NCI-H2029 (cell line): ENCODE measurements around the gene DLK2.
"Not testable (repeated sequence)": the region's sequence is repeated elsewhere in the genome, so short reads cannot be mapped to it uniquely, and the experiment has no call there.

Experiments
- DNase-seq: peaks from one replicate; lab custom pipeline; 2025; lab: John Stamatoyannopoulos, UW

DLK2 gene

GRCh38 chr6:43481591-43482236, 26.4 kb upstream of the DLK2 start:
- DNase-seq = no peak

GRCh38 chr6:43481075-43481474, 25.7 kb upstream of the DLK2 start:
- no peak for DNase-seq

- DNase-seq = no peak
Observed at GRCh38 chr6:43478008-43478372, 22.6 kb upstream of the DLK2 start.

GRCh38 chr6:43477235-43478007, 22.1 kb upstream of the DLK2 start, which contains the start of gene TJAP1:
Gene TJAP1 (plus strand): TSS chr6:43477570. CDS start chr6:43499002, 21,432 bp downstream.
- DNase-seq = peak; percentile 83

- DNase-seq = no peak
Observed at GRCh38 chr6:43476746-43477145, 21.4 kb upstream of the DLK2 start.

- DNase-seq = no peak
Observed at GRCh38 chr6:43475516-43475915, 20.2 kb upstream of the DLK2 start.

- DNase-seq = no peak
Observed at GRCh38 chr6:43472515-43472914, 17.2 kb upstream of the DLK2 start.

GRCh38 chr6:43471399-43471798, 16.1 kb upstream of the DLK2 start:
- DNase-seq = no peak

GRCh38 chr6:43469947-43470346, 14.6 kb upstream of the DLK2 start:
- no peak for DNase-seq

- no peak for DNase-seq
Observed at GRCh38 chr6:43468748-43469681, 13.7 kb upstream of the DLK2 start.

- no peak for DNase-seq
Observed at GRCh38 chr6:43468240-43468639, 12.9 kb upstream of the DLK2 start.

- DNase-seq = no peak
Observed at GRCh38 chr6:43467752-43468151, 12.4 kb upstream of the DLK2 start.

- not testable (repeated sequence) for DNase-seq
Observed at GRCh38 chr6:43467265-43467664, 11.9 kb upstream of the DLK2 start.

GRCh38 chr6:43465948-43466347, 10.6 kb upstream of the DLK2 start:
- DNase-seq = no peak

- no peak for DNase-seq
Observed at GRCh38 chr6:43464337-43464736, 9.0 kb upstream of the DLK2 start.

GRCh38 chr6:43461936-43462335, 6.6 kb upstream of the DLK2 start:
- DNase-seq = no peak

- DNase-seq = no peak
Observed at GRCh38 chr6:43460032-43460431, 4.7 kb upstream of the DLK2 start.

- DNase-seq = no peak
Observed at GRCh38 chr6:43459535-43459934, 4.2 kb upstream of the DLK2 start.

GRCh38 chr6:43458154-43458553, 2.8 kb upstream of the DLK2 start:
- not testable (repeated sequence) for DNase-seq

GRCh38 chr6:43457643-43458042, 2.3 kb upstream of the DLK2 start:
- DNase-seq = no peak

- DNase-seq = peak; percentile 34
Observed at GRCh38 chr6:43454696-43455530, 435 bp downstream of the DLK2 start.

GRCh38 chr6:43454290-43454695, 1.1 kb downstream of the DLK2 start:
- no peak for DNase-seq
